Trophoblast cell (in vitro differentiated cells and primary cell): ENCODE data around the gene ATP1A4.
A peak's percentile ranks its signal among the peaks of the same experiment; 100 is the strongest.

Experiments used
- DNase-seq, 2 donors: peaks; one replicate each; pipeline ENCODE4 v3.0.0-alpha.2; 2016
- H2AFZ ChIP-seq: 2 replicates; pipeline ENCODE4 v1.6.1; 2013; ENCODE audit warnings: low read length, moderate library complexity, mild to moderate bottlenecking; ENCODE audit not compliant: insufficient read depth, poor library complexity
- H2AK5ac ChIP-seq: 2 replicates; pipeline ENCODE4 v1.6.1; 2013; ENCODE audit warnings: mild to moderate bottlenecking, low read length
- H2BK120ac ChIP-seq: 2 replicates; pipeline ENCODE4 v1.6.1; 2013; ENCODE audit warnings: low read length, mild to moderate bottlenecking, moderate library complexity; ENCODE audit not compliant: insufficient read depth, poor library complexity
- H2BK12ac ChIP-seq: 2 replicates; pipeline ENCODE4 v1.6.1; 2013; ENCODE audit warnings: mild to moderate bottlenecking, low read length, moderate library complexity
- H2BK5ac ChIP-seq: 2 replicates; pipeline ENCODE4 v1.6.1; 2013; ENCODE audit warnings: low read length, low read depth, moderate library complexity, mild to moderate bottlenecking; ENCODE audit not compliant: poor library complexity
- H3K14ac ChIP-seq: 2 replicates; pipeline ENCODE4 v1.6.1; 2013; ENCODE audit warnings: mild to moderate bottlenecking, low read length
- H3K18ac ChIP-seq: 2 replicates; pipeline ENCODE4 v1.6.1; 2013; ENCODE audit warnings: mild to moderate bottlenecking, low read length
- H3K23ac ChIP-seq: 2 replicates; pipeline ENCODE4 v1.6.1; 2013; ENCODE audit warnings: low read length
- H3K27ac ChIP-seq: 2 replicates; pipeline ENCODE4 v1.5.1; 2013; ENCODE audit warnings: low read depth, mild to moderate bottlenecking, inconsistent platforms, low read length, moderate library complexity
- H3K27me3 ChIP-seq: 2 replicates; pipeline ENCODE4 v1.6.1; 2013; ENCODE audit warnings: inconsistent platforms, mild to moderate bottlenecking, low read length, moderate library complexity; ENCODE audit not compliant: insufficient read depth
- H3K36me3 ChIP-seq, 2 experiments: 1 replicate in 1 of 2; 2 replicates in 1 of 2; pipeline ENCODE4 v1.6.1; 2013; ENCODE audit warnings: low read length in 2 of 2, mild to moderate bottlenecking in 2 of 2, moderate library complexity in 1 of 2; ENCODE audit not compliant: insufficient read depth in 2 of 2, control insufficient read depth in 1 of 2
- H3K4ac ChIP-seq: 2 replicates; pipeline ENCODE4 v1.6.1; 2013; ENCODE audit warnings: low read depth, mild to moderate bottlenecking, low read length, moderate library complexity
- H3K4me1 ChIP-seq, 2 experiments: 1 replicate in 1 of 2; 2 replicates in 1 of 2; pipeline ENCODE4 v1.6.1; 2013; ENCODE audit warnings: low read length in 2 of 2, mild to moderate bottlenecking in 2 of 2, moderate library complexity in 1 of 2; ENCODE audit not compliant: insufficient read depth in 2 of 2, control insufficient read depth in 1 of 2
- H3K4me2 ChIP-seq: 2 replicates; pipeline ENCODE4 v1.6.1; 2013; ENCODE audit warnings: inconsistent platforms, mild to moderate bottlenecking, low read length, moderate library complexity
- H3K4me3 ChIP-seq: 2 replicates; pipeline ENCODE4 v1.5.1; 2013; ENCODE audit warnings: mild to moderate bottlenecking, low read depth, low read length, inconsistent platforms
- H3K79me1 ChIP-seq: one replicate; pipeline ENCODE4 v1.6.1; 2013; ENCODE audit warnings: low read length
- H3K79me2 ChIP-seq: 2 replicates; pipeline ENCODE4 v1.6.1; 2013; ENCODE audit warnings: low read length, mild to moderate bottlenecking; ENCODE audit not compliant: control insufficient read depth, insufficient read depth, poor library complexity
- H3K9ac ChIP-seq: 2 replicates; pipeline ENCODE4 v1.6.1; 2013; ENCODE audit warnings: mild to moderate bottlenecking, low read length
- H3K9me3 ChIP-seq: 2 replicates; pipeline ENCODE4 v1.6.1; 2013; ENCODE audit warnings: low read depth, mild to moderate bottlenecking, control low read depth, inconsistent platforms, low read length; ENCODE audit not compliant: insufficient read depth
- H4K12ac ChIP-seq: 2 replicates; pipeline ENCODE4 v1.6.1; 2013; ENCODE audit warnings: low read depth, mild to moderate bottlenecking, low read length, moderate library complexity
- H4K8ac ChIP-seq: 2 replicates; pipeline ENCODE4 v1.6.1; 2013; ENCODE audit warnings: low read depth, mild to moderate bottlenecking, low read length, moderate library complexity
- H4K91ac ChIP-seq: one replicate; pipeline ENCODE4 v1.6.1; 2013; ENCODE audit warnings: low read depth, mild to moderate bottlenecking, low read length, moderate library complexity
- WGBS: extraction: QIAGEN DNeasy Blood & Tissue Kit; methylation state at CpG from one replicate; pipeline ENCODE4 v1.1.7; 2013; ENCODE audit warnings: missing lambda C conversion rate; ENCODE audit not compliant: insufficient read length, insufficient coverage; ENCODE audit errors: extremely low coverage; 5-methylcytosine and 5-hydroxymethylcytosine counted together

The ATP1A4 gene

GRCh38 chr1:160194737-160195059 is 43.3 kb downstream of the ATP1A4 start:
- no peak overlapping the region for H3K4me2 ChIP-seq
- H3K9me3 ChIP-seq: peaks cover 12% of the 10 kb centered on the region
- H2BK120ac ChIP-seq: no peak overlapping the region
- H2BK5ac ChIP-seq: no peak overlapping the region
- no peak overlapping the region for H4K91ac ChIP-seq
- no peak overlapping the region for H4K12ac ChIP-seq
- no peaks in the 10 kb centered on the region for H3K79me2 ChIP-seq
- H3K79me1 ChIP-seq: no peaks in the 10 kb centered on the region
- no peak for DNase-seq
- no CpG with 5 or more reads among the region's 2 CpGs for WGBS
- H3K14ac ChIP-seq: no peak overlapping the region
- H3K9ac ChIP-seq: no peak overlapping the region
- no peak overlapping the region for H2BK12ac ChIP-seq
- no peak overlapping the region for H4K8ac ChIP-seq
- H3K18ac ChIP-seq: no peak overlapping the region
- peak overlapping the region; percentile 74 for H3K23ac ChIP-seq
- no peak overlapping the region for H3K27ac ChIP-seq
- H2AFZ ChIP-seq: no peak overlapping the region
- H3K27me3 ChIP-seq: no peaks in the 10 kb centered on the region
- H3K4me1 ChIP-seq: peaks cover 5 to 8% of the 10 kb centered on the region in 2 experiments
- no peak overlapping the region for H2AK5ac ChIP-seq
- H3K36me3 ChIP-seq: peaks cover 0 to 7% of the 10 kb centered on the region in 2 experiments
- no peak overlapping the region for H3K4me3 ChIP-seq
- no peak overlapping the region for H3K4ac ChIP-seq

- peaks cover 5 to 8% of the 10 kb centered on the region in 2 experiments for H3K4me1 ChIP-seq
- H3K27ac ChIP-seq: no peak overlapping the region
- no peak overlapping the region for H2BK12ac ChIP-seq
- WGBS: no CpG with 5 or more reads among the region's 4 CpGs
- no peak overlapping the region for H3K4ac ChIP-seq
- H3K14ac ChIP-seq: no peak overlapping the region
- no peak overlapping the region for H2AFZ ChIP-seq
- peaks cover 12% of the 10 kb centered on the region for H3K9me3 ChIP-seq
- no peak overlapping the region for H3K4me2 ChIP-seq
- no peak overlapping the region for H4K91ac ChIP-seq
- H2BK5ac ChIP-seq: no peak overlapping the region
- no peak overlapping the region for H4K12ac ChIP-seq
- H3K23ac ChIP-seq: no peak overlapping the region
- peaks cover 0 to 7% of the 10 kb centered on the region in 2 experiments for H3K36me3 ChIP-seq
- no peaks in the 10 kb centered on the region for H3K27me3 ChIP-seq
- no peak overlapping the region for H3K4me3 ChIP-seq
- H2BK120ac ChIP-seq: no peak overlapping the region
- H3K79me2 ChIP-seq: no peaks in the 10 kb centered on the region
- no peak overlapping the region for H3K9ac ChIP-seq
- H3K18ac ChIP-seq: no peak overlapping the region
- DNase-seq: no peak
- H4K8ac ChIP-seq: no peak overlapping the region
- no peaks in the 10 kb centered on the region for H3K79me1 ChIP-seq
- no peak overlapping the region for H2AK5ac ChIP-seq
These were observed 44.7 kb downstream of the ATP1A4 start for GRCh38 chr1:160196143-160196542.

GRCh38 chr1:160197231-160197630 is 45.8 kb downstream of the ATP1A4 start:
- no peak overlapping the region for H2BK12ac ChIP-seq
- no peaks in the 10 kb centered on the region for H3K79me1 ChIP-seq
- no peak overlapping the region for H2BK120ac ChIP-seq
- no CpG with 5 or more reads among the region's 4 CpGs for WGBS
- no peak overlapping the region for H2BK5ac ChIP-seq
- no peak overlapping the region for H4K12ac ChIP-seq
- H3K79me2 ChIP-seq: no peaks in the 10 kb centered on the region
- peaks cover 0 to 7% of the 10 kb centered on the region in 2 experiments for H3K36me3 ChIP-seq
- peaks cover 12% of the 10 kb centered on the region for H3K9me3 ChIP-seq
- H3K4ac ChIP-seq: no peak overlapping the region
- H2AFZ ChIP-seq: no peak overlapping the region
- no peak overlapping the region for H3K27ac ChIP-seq
- H4K91ac ChIP-seq: no peak overlapping the region
- H3K4me1 ChIP-seq: peaks cover 3 to 6% of the 10 kb centered on the region in 2 experiments
- no peak overlapping the region for H3K4me3 ChIP-seq
- DNase-seq: no peak
- H3K23ac ChIP-seq: no peak overlapping the region
- no peak overlapping the region for H4K8ac ChIP-seq
- no peak overlapping the region for H3K14ac ChIP-seq
- no peak overlapping the region for H3K9ac ChIP-seq
- H2AK5ac ChIP-seq: no peak overlapping the region
- no peaks in the 10 kb centered on the region for H3K27me3 ChIP-seq
- no peak overlapping the region for H3K18ac ChIP-seq
- H3K4me2 ChIP-seq: no peak overlapping the region

- no CpG with 5 or more reads among the region's 4 CpGs for WGBS
- no peak overlapping the region for H3K4ac ChIP-seq
These were observed 49.4 kb downstream of the ATP1A4 start for GRCh38 chr1:160200786-160201185.

More at GRCh38 chr1:160200786-160201185, 49.4 kb downstream of the ATP1A4 start:
- no peak overlapping the region for H4K8ac ChIP-seq
- H3K18ac ChIP-seq: no peak overlapping the region
- H2BK12ac ChIP-seq: no peak overlapping the region
- no peak overlapping the region for H4K12ac ChIP-seq
- no peak overlapping the region for H2BK120ac ChIP-seq
- H3K4me2 ChIP-seq: no peak overlapping the region
- H3K9me3 ChIP-seq: no peaks in the 10 kb centered on the region
- no peak overlapping the region for H3K27ac ChIP-seq
- H3K9ac ChIP-seq: no peak overlapping the region
- no peak overlapping the region for H3K4me3 ChIP-seq
- H2AFZ ChIP-seq: no peak overlapping the region
- DNase-seq: no peak
- H4K91ac ChIP-seq: no peak overlapping the region
- no peak overlapping the region for H3K23ac ChIP-seq
- H2AK5ac ChIP-seq: no peak overlapping the region
- H3K36me3 ChIP-seq: no peaks in the 10 kb centered on the region
- H3K27me3 ChIP-seq: no peaks in the 10 kb centered on the region
- peaks cover 8% of the 10 kb centered on the region in 2 experiments for H3K4me1 ChIP-seq
- H3K79me1 ChIP-seq: peaks cover 13% of the 10 kb centered on the region
- peaks cover 6% of the 10 kb centered on the region for H3K79me2 ChIP-seq
- no peak overlapping the region for H2BK5ac ChIP-seq
- H3K14ac ChIP-seq: no peak overlapping the region
